Measurements from ENCODE around the gene APLF. TPM values are rescaled to one million over a fixed set of nuclear protein-coding genes. Genes with fewer than 3 reads are reported as not detected.

The APLF gene
- total RNA-seq, 1 donor: 10.5 TPM

GRCh38 chr2:68472796-68473414 is 5.5 kb downstream of the APLF start:
- Histone ChIP-seq H2AFZ (ENCODE audit: low read length) (no peak overlapping the region), H3K9me3 (ENCODE audit: low read depth, low read length) (no peaks in the 10 kb centered on the region), H3K4me1 (ENCODE audit: insufficient read depth, low read length) (peaks cover 21% of the 10 kb centered on the region), H3K4me3 (ENCODE audit: insufficient read depth, low read length) (no peak overlapping the region), H4K20me1 (ENCODE audit: insufficient read depth, low read length) (no peaks in the 10 kb centered on the region), H3K79me2 (ENCODE audit: insufficient read depth, low read length) (peaks cover 16% of the 10 kb centered on the region), H3K36me3 (ENCODE audit: insufficient read depth, low read length) (no peaks in the 10 kb centered on the region), H3K27ac (ENCODE audit: low read depth, low read length) (no peak overlapping the region), H3K4me2 (ENCODE audit: insufficient read depth, low read length) (no peak overlapping the region), H3K27me3 (ENCODE audit: insufficient read depth, low read length) (no peaks in the 10 kb centered on the region)
- DNase-seq (ENCODE audit: insufficient read length, low spot score, missing footprints): no peak
- TF ChIP-seq CTCF (IDR thresholded peaks at IDR 0.05; ENCODE audit: extremely low read depth, low read depth, low read length): no peak

GRCh38 chr2:68475110-68475509 is 7.7 kb downstream of the APLF start:
- Histone ChIP-seq H4K20me1 (ENCODE audit: insufficient read depth, low read length) (no peaks in the 10 kb centered on the region), H3K4me3 (ENCODE audit: insufficient read depth, low read length) (no peak overlapping the region), H3K27ac (ENCODE audit: low read depth, low read length) (no peak overlapping the region), H3K4me2 (ENCODE audit: insufficient read depth, low read length) (no peak overlapping the region), H3K36me3 (ENCODE audit: insufficient read depth, low read length) (no peaks in the 10 kb centered on the region), H3K27me3 (ENCODE audit: insufficient read depth, low read length) (no peaks in the 10 kb centered on the region), H3K79me2 (ENCODE audit: insufficient read depth, low read length) (peaks cover 6% of the 10 kb centered on the region), H2AFZ (ENCODE audit: low read length) (no peak overlapping the region), H3K4me1 (ENCODE audit: insufficient read depth, low read length) (peaks cover 7% of the 10 kb centered on the region), H3K9me3 (ENCODE audit: low read depth, low read length) (no peaks in the 10 kb centered on the region)
- no peak for TF ChIP-seq CTCF (IDR thresholded peaks at IDR 0.05; ENCODE audit: extremely low read depth, low read depth, low read length)
- DNase-seq (ENCODE audit: insufficient read length, low spot score, missing footprints): no peak

GRCh38 chr2:68475576-68475975 is 8.2 kb downstream of the APLF start:
- TF ChIP-seq CTCF (IDR thresholded peaks at IDR 0.05; ENCODE audit: extremely low read depth, low read depth, low read length): no peak

GRCh38 chr2:68476454-68476853 is 9.1 kb downstream of the APLF start:
- H2AFZ ChIP-seq (ENCODE audit: low read length): no peak overlapping the region
- DNase-seq (ENCODE audit: insufficient read length, low spot score, missing footprints): no peak
- TF ChIP-seq CTCF (IDR thresholded peaks at IDR 0.05; ENCODE audit: extremely low read depth, low read depth, low read length): no peak
- H4K20me1 ChIP-seq (ENCODE audit: insufficient read depth, low read length): no peaks in the 10 kb centered on the region
- H3K9me3 ChIP-seq (ENCODE audit: low read depth, low read length): no peaks in the 10 kb centered on the region
- H3K27ac ChIP-seq (ENCODE audit: low read depth, low read length): no peak overlapping the region
- H3K4me2 ChIP-seq (ENCODE audit: insufficient read depth, low read length): no peak overlapping the region
- no peaks in the 10 kb centered on the region for H3K27me3 ChIP-seq (ENCODE audit: insufficient read depth, low read length)
- peaks cover 4% of the 10 kb centered on the region for H3K4me1 ChIP-seq (ENCODE audit: insufficient read depth, low read length)
- no peaks in the 10 kb centered on the region for H3K36me3 ChIP-seq (ENCODE audit: insufficient read depth, low read length)
- peaks cover 6% of the 10 kb centered on the region for H3K79me2 ChIP-seq (ENCODE audit: insufficient read depth, low read length)
- H3K4me3 ChIP-seq (ENCODE audit: insufficient read depth, low read length): no peak overlapping the region

More at GRCh38 chr2:68475576-68475975, 8.2 kb downstream of the APLF start:
- Histone ChIP-seq H3K9me3 (ENCODE audit: low read depth, low read length) (no peaks in the 10 kb centered on the region), H3K27me3 (ENCODE audit: insufficient read depth, low read length) (no peaks in the 10 kb centered on the region), H2AFZ (ENCODE audit: low read length) (no peak overlapping the region), H3K4me2 (ENCODE audit: insufficient read depth, low read length) (no peak overlapping the region), H3K4me3 (ENCODE audit: insufficient read depth, low read length) (no peak overlapping the region), H4K20me1 (ENCODE audit: insufficient read depth, low read length) (no peaks in the 10 kb centered on the region), H3K36me3 (ENCODE audit: insufficient read depth, low read length) (no peaks in the 10 kb centered on the region), H3K4me1 (ENCODE audit: insufficient read depth, low read length) (peaks cover 6% of the 10 kb centered on the region), H3K79me2 (ENCODE audit: insufficient read depth, low read length) (peaks cover 6% of the 10 kb centered on the region), H3K27ac (ENCODE audit: low read depth, low read length) (no peak overlapping the region)
- no peak for DNase-seq (ENCODE audit: insufficient read length, low spot score, missing footprints)
